Left ventricle myocardium inferior (tissue), 1 donor: ENCODE measurements around the gene ZNF467. TPM values are rescaled to one million over a fixed set of nuclear protein-coding genes. Genes with fewer than 3 reads are reported as not detected.

Experiments
- DNase-seq: peaks from one replicate; pipeline ENCODE4 v3.0.0-alpha.2; 2020
- H3K27ac ChIP-seq: fragments of 200-600 bp; replicated peaks from 2 replicates; pipeline ENCODE4 v1.8.0; 2021
- H3K27me3 ChIP-seq: fragments of 200-600 bp; 2 replicates; pipeline ENCODE4 v1.8.0; 2021; ENCODE audit warnings: low read depth
- H3K36me3 ChIP-seq: fragments of 200-600 bp; 2 replicates; pipeline ENCODE4 v1.8.0; 2021
- H3K4me1 ChIP-seq: fragments of 200-600 bp; 2 replicates; pipeline ENCODE4 v1.8.0; 2021
- H3K4me3 ChIP-seq: fragments of 200-600 bp; 2 replicates; pipeline ENCODE4 v1.8.0; 2021; ENCODE audit warnings: mild to moderate bottlenecking, moderate library complexity
- H3K9me3 ChIP-seq: fragments of 200-600 bp; replicated peaks from 2 replicates; pipeline ENCODE4 v1.8.0; 2021
- intact Hi-C: fragments of 100-400 bp; cut with micrococcal nuclease; formaldehyde crosslinking; loops from one replicate; pipeline ENCODE4 v1.11.0; 2022
- total RNA-seq: library from RNA; stranded (reverse); fragmentation: NEBNext Ultra II Directional; extraction: Animal tissue kit (Norgen Biotek cat#: 25700); gene quantifications from one replicate; pipeline ENCODE4 v1.2.1, GENCODE V29; 2021
- TF ChIP-seq, protein P1 (sequence below): fragments of 200-600 bp; IDR thresholded peaks from 2 replicates; pipeline ENCODE4 v1.8.0; 2021; ENCODE audit warnings: antibody characterized with exemption, mild to moderate bottlenecking, borderline replicate concordance
- donor health status: DM: no; HTN: yes; CAD: no; lungs with severe emphysema.

Gene ZNF467
- total RNA-seq, 1 donor from 2014 or later: 5.2 TPM

DNA sequence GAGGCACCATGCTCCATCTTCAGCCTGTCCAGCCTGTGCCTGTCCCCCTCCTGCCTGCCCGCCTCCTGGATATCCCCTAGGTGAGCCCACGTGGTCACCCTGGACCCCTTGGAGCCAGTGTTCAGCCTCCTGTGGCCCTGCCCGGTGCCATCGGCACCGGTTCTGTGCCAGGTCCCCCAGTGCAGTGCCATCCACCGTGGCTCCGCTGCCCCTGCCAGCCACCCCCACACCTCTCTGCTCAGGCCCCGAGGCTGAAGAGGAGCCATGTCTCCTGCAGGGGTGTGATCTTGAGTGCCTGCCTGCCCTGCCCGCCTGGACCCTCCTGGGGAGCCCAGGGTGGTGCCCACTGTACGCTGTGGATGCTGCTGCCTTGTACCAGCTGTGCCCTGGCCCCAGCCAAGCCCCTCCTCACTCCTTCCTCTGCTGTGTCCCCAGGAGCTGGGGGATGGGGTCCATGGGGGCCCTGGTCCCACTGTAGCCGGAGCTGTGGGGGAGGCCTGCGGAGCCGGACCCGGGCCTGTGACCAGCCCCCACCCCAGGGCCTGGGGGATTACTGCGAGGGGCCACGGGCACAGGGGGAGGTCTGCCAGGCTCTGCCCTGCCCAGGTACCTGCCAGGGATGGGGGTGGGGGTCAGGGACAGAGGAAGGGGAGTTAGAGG is 38.6 kb upstream of the ZNF467 start:
- H3K4me1 ChIP-seq: no peaks in the 10 kb centered on the region
- no peaks in the 10 kb centered on the region for H3K9me3 ChIP-seq
- no peak for DNase-seq
- H3K36me3 ChIP-seq: no peaks in the 10 kb centered on the region
- TF ChIP-seq, protein P1, sequence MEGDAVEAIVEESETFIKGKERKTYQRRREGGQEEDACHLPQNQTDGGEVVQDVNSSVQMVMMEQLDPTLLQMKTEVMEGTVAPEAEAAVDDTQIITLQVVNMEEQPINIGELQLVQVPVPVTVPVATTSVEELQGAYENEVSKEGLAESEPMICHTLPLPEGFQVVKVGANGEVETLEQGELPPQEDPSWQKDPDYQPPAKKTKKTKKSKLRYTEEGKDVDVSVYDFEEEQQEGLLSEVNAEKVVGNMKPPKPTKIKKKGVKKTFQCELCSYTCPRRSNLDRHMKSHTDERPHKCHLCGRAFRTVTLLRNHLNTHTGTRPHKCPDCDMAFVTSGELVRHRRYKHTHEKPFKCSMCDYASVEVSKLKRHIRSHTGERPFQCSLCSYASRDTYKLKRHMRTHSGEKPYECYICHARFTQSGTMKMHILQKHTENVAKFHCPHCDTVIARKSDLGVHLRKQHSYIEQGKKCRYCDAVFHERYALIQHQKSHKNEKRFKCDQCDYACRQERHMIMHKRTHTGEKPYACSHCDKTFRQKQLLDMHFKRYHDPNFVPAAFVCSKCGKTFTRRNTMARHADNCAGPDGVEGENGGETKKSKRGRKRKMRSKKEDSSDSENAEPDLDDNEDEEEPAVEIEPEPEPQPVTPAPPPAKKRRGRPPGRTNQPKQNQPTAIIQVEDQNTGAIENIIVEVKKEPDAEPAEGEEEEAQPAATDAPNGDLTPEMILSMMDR: no peak
- H3K4me3 ChIP-seq: no peak overlapping the region
- intact Hi-C loops: no loop called here
- peaks cover 17% of the 10 kb centered on the region for H3K27me3 ChIP-seq
- H3K27ac ChIP-seq: no peak overlapping the region

DNA sequence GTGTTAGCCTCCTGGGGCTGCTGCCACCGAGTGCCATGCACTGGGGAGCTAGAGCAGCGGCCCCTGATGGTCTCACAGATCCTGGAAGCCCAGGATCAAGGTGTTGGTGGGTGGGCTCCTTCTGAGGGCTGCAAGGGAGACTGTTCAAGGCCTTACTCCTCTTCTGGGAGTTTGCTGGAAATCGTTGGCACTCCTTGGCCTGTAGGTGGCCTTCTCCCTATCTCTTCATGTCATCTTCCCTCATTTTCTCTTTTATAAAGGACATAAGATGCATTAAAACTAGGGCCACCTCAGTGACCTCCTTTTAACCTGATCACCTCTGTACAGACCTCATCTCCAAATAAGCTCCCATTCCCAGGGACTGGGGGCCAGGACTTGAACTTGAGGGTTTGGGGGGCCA is 37.8 kb upstream of the ZNF467 start:
- no peaks in the 10 kb centered on the region for H3K9me3 ChIP-seq
- no peak overlapping the region for H3K4me3 ChIP-seq
- intact Hi-C loops: no loop called here
- TF ChIP-seq, protein P1: no peak
- H3K27ac ChIP-seq: no peak overlapping the region
- H3K27me3 ChIP-seq: peaks cover 17% of the 10 kb centered on the region
- no peaks in the 10 kb centered on the region for H3K36me3 ChIP-seq
- no peak for DNase-seq
- H3K4me1 ChIP-seq: no peaks in the 10 kb centered on the region

DNA sequence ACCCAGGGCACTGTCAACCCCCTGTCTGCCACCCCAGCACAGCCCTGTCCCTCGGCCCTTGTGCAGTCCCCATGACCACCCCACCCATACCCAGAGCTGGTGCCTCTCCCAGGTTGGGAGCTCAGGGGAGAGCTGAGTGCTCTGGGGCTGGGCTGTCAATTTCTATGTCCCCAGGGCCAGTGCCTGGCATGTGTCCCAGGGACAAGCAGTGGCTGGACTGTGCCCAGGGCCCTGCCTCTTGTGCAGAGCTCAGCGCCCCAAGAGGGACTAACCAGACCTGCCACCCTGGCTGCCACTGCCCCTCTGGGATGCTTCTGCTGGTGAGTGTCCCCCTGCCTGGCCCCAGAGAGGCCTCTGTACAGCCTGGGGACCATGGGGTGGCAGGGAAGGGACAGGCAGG is 35.8 kb upstream of the ZNF467 start:
- intact Hi-C loops: no loop called here
- peaks cover 8% of the 10 kb centered on the region for H3K27me3 ChIP-seq
- DNase-seq: peak; percentile 62
- H3K9me3 ChIP-seq: no peaks in the 10 kb centered on the region
- TF ChIP-seq, protein P1: peak; percentile 34
- no peaks in the 10 kb centered on the region for H3K36me3 ChIP-seq
- H3K4me1 ChIP-seq: no peaks in the 10 kb centered on the region
- H3K4me3 ChIP-seq: no peak overlapping the region
- H3K27ac ChIP-seq: no peak overlapping the region

DNA sequence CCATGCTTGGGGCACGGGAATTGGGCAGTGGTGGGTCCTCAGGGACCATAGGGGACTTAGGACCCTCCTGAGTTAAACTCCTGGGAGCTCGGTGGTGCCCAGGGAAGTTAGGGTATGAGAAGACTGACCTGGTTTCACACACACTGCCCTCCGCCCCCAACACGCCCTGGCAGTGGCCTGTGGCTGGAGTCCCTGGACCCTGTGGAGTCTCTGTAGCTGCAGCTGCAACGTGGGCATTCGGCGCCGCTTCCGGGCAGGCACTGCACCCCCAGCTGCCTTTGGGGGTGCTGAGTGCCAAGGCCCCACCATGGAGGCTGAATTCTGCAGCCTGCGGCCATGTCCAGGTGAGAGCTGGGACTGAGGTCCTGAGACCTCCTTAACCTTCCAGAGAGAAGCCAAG is 34.9 kb upstream of the ZNF467 start:
- H3K27ac ChIP-seq: no peak overlapping the region
- H3K27me3 ChIP-seq: peaks cover 8% of the 10 kb centered on the region
- DNase-seq: no peak
- no peaks in the 10 kb centered on the region for H3K9me3 ChIP-seq
- no peak overlapping the region for H3K4me3 ChIP-seq
- TF ChIP-seq, protein P1: no peak
- no peaks in the 10 kb centered on the region for H3K36me3 ChIP-seq
- no peaks in the 10 kb centered on the region for H3K4me1 ChIP-seq
- intact Hi-C loops: no loop called here

DNA sequence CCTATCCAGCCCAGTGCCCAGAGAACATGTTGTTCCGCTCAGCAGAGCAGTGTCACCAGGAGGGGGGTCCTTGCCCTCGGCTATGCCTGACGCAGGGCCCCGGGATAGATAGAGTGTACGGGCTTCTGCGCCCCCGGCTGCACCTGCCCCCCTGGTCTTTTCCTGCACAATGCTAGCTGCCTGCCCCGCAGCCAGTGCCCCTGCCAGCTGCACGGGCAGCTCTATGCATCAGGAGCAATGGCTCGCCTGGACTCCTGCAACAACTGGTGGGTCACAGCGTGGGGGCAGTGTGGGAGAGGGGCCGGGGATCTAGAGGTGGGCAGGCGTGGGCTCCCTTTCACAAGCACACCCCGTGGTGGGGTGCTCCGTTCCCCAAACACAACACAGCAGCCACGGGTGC is 33.3 kb upstream of the ZNF467 start:
- TF ChIP-seq, protein P1: no peak
- H3K4me3 ChIP-seq: no peak overlapping the region
- no peak overlapping the region for H3K27ac ChIP-seq
- H3K9me3 ChIP-seq: no peaks in the 10 kb centered on the region
- DNase-seq: no peak
- peaks cover 8% of the 10 kb centered on the region for H3K27me3 ChIP-seq
- H3K36me3 ChIP-seq: no peaks in the 10 kb centered on the region
- H3K4me1 ChIP-seq: no peaks in the 10 kb centered on the region
- intact Hi-C loops: no loop called here
